CD4-positive, alpha-beta T cell treated with Interleukin-4 for 4 hours (primary cell): ENCODE results near the gene ITGBL1.

Source experiments
- DNase-seq: peaks from one replicate; pipeline ENCODE4 v3.0.0-alpha.2; 2020

ITGBL1 gene, protein sequence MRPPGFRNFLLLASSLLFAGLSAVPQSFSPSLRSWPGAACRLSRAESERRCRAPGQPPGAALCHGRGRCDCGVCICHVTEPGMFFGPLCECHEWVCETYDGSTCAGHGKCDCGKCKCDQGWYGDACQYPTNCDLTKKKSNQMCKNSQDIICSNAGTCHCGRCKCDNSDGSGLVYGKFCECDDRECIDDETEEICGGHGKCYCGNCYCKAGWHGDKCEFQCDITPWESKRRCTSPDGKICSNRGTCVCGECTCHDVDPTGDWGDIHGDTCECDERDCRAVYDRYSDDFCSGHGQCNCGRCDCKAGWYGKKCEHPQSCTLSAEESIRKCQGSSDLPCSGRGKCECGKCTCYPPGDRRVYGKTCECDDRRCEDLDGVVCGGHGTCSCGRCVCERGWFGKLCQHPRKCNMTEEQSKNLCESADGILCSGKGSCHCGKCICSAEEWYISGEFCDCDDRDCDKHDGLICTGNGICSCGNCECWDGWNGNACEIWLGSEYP

DNA sequence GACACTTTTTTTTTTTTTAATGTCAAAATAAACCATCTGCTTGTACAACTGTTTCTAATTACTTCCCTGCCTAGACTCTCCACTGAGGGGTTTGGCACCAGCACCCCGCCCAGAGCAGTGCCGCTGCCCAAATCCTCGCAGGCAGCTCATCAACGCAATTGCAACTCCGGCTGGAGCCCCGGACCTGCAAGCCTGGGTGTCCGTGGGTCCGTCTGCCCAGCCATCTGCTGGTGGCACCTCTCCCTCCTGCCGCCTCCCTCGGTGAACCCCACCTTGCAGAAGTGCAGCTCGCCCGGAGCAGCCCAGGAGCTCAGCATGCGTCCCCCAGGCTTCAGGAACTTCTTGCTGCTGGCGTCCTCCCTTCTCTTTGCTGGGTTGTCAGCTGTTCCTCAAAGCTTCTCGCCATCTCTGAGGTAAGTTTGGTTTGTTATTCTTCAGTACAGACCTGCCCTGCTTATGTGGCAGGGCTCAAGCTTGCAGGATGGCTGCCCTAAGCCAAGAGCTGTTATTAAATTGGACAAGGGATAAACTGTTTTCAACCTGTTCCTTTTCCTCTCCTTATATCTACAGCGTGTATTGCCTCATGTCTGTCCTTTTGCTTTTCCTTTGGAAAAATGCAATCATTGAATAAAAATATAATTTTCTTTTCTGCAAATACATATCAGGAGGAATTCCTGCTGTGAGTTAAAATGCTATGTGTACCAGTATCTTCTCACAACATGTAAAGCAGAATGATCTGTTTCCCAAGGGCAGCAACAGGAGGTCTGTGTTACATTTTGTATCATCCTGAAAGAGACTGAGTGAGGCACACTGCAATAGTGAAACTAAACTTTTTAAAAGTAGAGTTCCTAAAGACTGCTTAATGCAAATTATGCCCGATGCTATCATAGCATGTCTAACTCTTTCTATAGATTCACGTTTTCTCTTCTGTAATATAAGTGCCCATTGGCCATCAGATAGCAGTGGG lies at the start of gene ITGBL1:
ITGBL1 (plus strand) TSS at position 157 of the 967 bp plus-strand sequence; CDS start at position 316, 159 bp downstream.
- DNase-seq: no peak

DNA sequence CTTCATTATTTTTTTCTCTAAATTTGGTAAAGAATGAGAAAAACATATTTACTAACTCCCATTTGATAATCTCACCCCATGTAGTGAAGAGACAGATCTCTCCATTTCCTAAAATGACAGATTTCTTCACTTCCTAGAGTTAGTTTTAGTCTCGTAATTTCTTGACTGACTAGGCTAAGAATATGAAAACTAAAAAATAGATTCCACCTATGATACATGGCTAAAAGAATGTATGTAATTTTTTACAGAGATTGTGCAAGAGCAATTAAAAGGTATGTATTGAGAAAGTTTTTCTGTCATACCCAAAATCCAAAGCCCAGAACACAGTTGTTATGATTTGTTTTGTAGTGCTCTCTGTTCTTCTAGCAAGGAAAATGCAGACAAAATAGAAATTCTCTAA lies 45.7 kb upstream of the ITGBL1 start:
- no peak for DNase-seq

DNA sequence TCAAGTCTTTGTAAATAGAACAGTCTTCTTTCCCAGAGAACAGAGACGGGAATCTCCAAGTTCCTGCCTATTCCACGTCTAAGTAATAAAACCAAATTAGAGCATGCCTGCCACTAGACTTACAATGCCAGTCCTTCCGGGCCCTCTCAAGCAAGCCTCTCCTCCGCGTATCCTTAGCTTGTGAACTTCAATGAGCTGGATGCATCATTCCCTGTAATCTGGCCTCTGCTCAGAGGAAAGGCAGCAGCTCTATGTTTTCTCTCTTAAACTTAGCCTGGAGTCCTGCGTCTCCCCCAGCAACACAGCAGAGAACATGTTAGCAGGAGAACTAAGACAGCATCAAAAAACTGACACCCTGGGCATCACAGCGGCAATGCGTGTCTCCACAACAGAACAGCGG lies 44.3 kb upstream of the ITGBL1 start:
- DNase-seq: no peak

- DNase-seq: no peak
Measured at GRCh38 chr13:101408992-101409656, 43.4 kb upstream of the ITGBL1 start.

DNA sequence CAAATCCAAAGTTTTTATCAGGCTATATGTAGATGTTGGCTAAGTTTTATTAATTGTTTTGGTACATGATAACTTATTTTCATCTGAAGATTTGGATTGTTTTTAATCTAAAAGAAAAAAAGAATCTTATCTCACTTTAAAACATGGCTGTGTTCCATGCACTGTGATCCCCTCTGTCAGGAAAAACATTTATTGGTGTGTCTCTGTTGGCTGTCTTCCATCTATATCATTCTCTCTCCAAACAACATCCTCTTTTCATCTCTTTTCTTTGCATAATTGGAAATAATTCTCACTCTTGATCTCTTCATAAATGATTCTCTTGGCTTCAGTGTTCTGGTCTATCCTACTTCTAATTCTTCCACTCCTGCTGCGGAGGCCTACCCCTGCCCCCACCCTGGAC lies 40.4 kb upstream of the ITGBL1 start:
- no peak for DNase-seq

DNA sequence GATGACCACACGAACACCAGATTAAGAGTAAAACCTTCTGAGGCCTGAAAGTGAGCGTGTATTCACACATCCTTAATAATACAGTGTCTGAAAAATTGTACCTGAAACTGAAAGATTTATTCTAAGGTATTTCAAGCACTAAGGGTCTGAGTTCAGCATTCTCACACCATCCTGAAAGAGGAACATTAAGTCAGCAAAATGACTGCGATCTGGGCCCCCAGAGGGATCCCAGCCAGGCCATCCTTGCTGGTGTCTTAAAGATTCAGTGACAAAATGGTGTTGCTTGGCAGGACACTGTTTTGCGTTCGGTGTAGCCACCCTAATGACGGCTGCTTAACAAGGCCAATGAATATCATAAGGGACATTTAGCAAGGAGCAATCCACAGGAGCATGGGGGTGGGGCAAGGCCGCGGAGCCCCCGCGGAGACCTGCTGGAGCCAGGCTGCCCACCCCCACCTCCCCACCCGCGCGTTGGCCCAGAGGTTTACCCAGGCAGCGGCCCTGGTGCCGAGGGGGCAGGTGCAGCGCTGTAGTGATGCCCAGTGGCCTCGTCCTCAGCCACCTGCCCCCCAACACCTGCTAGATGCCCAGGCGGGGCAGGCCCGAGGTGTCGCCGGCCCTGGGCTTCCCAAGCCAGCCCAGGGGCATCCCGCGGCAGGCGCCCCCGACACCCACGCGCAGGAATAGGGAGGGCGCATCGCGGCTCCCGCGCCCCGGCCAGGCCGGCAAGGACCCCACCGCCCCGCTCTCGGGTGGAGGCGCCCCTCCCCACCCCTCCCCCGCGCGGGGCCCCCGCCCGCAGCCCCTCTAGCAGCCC lies 36.9 kb upstream of the ITGBL1 start:
- no peak for DNase-seq

GRCh38 chr13:101416181-101417042 lies 36.1 kb upstream of the ITGBL1 start, which contains the start of gene NALCN:
Gene NALCN, minus strand, starts transcription at chr13:101416508. Its CDS starts 17,382 bp downstream, at chr13:101399126.
- no peak for DNase-seq

DNA sequence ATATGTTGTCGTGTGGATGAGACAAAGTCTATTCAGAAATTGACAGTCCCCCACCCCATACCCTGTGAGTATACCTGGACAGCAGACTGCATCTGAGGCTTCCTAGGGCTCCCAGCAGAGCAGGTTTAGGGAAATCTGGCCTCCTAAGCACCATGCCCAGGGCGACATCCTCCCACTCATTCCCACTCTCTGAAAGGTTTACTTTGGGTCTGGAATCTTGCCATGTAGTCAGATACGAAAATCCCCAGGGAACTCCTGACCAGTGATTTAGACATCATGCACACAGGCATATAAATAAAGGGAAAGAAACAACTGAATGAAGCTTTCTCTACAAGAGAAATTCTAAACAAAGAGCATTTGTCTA lies 35.5 kb upstream of the ITGBL1 start:
- no peak for DNase-seq

DNA sequence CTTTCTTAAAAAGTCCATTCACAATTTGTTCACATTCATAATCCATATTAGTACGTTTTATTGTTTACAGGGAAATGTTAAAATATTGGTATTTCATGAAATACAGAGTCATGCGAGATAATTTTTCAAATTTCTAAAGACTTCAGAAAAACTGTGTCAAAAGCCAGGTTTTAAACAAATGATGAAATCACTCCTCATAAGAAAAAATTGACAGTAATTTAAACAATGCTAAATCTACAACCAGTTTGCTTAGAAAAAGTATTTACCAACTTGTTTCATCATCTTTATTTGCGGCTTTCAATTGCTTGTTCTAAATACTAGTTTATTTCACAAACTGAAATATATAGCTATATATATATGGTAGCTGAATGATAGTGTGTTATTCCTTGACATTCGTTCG lies 35.0 kb upstream of the ITGBL1 start:
- DNase-seq: no peak

DNA sequence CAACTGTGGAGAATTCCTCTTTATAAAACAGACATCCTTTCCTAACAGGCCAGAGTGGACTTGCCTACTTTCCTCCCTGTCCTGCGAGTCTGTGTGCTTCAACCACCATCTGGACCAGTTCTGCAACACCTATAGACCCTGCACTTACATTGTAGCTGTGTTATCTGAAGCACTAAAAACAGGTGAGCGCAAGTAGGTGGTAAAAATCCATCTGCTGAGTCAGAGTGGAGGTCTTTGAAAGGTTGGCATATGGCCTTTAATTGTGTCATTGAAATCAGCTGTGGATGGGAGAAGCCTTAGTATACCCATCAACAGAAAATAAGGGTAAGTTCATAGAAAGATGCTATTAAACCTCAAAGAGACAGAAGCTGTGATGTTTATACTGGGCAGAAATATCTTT lies 28.6 kb upstream of the ITGBL1 start:
- DNase-seq: no peak

DNA sequence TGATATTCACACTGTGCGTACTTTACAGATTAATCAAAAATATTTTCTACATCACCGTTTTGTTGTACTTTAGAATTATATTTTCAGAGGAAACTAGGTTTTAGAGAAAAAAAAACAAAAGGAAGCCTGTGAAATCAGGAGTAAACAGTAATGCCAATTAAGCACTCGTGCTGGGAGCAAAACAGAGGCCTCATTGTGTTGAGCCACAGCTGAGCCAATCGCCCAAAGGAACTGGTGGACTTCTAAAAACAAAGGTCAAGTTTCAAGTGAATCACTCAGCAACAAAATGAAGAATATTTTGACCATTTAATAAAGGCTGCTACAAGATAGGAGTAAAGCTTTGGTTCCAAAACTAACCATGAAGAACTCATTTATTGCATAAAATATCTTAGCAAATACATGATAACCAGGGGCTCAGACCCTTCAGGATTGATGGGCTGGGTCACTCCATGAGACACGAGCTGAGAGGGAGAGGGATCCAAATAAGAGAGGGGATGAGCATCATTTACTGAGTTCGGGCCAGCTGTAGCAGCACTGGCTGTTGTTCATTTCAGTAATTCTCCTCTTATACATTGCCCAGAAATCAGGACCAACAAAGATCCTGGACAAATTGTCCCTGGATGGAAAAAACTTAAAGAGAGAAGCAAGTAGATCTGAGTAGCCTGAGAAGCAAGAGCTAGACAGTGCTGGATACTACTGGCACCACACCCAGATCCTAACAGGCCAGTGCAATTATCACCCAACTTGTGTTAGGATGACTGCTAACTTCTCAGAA lies 27.9 kb upstream of the ITGBL1 start:
- DNase-seq: no peak

- no peak for DNase-seq
Measured at GRCh38 chr13:101425156-101425471, 27.4 kb upstream of the ITGBL1 start.

- DNase-seq: no peak
Measured at GRCh38 chr13:101425623-101426022, 26.9 kb upstream of the ITGBL1 start.

DNA sequence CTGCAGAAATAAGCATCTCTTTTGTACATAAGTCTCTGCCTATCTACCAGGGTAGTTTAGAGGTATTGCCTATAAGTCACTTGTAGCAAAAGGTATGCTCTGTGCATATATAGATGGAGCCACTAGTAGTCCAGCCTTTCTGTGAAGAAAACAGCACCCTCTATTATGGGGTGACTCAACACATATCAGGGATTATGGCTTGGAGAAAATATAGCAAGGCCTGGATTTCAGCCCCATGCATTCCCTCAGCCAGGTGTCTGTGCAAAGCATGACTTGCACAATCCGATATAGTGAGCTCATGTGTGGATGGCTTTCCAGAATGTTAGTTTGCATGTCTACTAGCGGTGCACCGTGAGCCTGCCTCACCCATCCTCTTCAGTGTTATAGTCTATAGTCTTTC lies 22.7 kb upstream of the ITGBL1 start:
- DNase-seq: no peak

DNA sequence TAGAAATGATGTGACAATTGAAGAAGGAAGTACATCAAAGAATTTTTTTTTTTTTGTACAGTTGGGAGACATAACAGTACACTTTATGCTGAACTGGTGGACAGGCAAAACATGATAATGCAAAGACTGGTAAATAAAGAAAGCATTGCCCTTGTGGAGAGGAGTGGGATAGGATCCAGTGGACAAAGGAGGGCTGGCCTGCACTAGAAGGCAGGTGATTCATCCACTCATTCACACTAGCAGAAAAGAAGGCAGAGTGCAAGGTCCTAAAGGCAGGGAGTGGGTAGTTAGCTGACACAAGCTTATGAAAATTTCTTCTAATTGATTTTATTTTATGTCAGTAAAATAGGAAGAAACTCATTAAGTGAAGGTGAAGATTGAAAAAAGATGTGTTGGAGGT lies 18.6 kb upstream of the ITGBL1 start:
- DNase-seq: no peak

DNA sequence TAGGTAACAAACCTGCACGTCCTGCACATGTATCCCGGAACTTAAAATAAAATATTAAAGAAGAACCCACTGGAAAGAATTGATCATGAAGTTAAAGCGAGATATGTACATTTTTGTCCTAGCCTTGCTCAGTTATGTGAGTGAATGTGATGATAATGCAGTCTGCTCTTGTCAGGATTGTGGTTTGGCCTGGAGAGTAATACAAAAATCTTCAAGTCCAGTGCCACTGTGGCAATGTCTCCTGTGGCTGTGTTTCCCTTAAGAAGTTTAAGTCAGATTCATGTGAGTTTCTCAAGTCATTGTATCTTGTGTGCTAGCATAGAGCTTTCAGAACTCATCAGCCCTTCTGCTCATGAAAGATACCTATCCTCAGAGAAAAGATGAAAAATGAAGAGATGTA lies 18.0 kb upstream of the ITGBL1 start:
- DNase-seq: no peak

DNA sequence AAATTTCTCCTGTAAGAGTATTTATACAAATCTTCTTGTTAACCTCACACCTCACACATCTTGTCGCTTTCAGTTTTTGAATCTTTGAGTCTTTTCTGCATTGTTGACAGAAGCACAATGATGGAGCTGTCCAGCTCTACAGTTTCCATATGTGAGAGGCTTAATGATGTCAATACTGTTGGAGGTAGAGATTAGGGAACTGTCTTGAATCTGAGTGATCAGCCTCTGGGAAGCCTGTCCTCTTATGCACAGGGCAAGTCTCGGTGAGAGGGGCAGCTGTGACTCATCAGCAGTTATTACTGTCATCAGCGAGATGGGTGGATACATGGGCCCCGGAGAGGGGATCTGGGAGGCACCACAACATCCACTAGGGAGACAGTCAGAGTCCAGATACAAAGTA lies 4.6 kb upstream of the ITGBL1 start:
- DNase-seq: no peak

DNA sequence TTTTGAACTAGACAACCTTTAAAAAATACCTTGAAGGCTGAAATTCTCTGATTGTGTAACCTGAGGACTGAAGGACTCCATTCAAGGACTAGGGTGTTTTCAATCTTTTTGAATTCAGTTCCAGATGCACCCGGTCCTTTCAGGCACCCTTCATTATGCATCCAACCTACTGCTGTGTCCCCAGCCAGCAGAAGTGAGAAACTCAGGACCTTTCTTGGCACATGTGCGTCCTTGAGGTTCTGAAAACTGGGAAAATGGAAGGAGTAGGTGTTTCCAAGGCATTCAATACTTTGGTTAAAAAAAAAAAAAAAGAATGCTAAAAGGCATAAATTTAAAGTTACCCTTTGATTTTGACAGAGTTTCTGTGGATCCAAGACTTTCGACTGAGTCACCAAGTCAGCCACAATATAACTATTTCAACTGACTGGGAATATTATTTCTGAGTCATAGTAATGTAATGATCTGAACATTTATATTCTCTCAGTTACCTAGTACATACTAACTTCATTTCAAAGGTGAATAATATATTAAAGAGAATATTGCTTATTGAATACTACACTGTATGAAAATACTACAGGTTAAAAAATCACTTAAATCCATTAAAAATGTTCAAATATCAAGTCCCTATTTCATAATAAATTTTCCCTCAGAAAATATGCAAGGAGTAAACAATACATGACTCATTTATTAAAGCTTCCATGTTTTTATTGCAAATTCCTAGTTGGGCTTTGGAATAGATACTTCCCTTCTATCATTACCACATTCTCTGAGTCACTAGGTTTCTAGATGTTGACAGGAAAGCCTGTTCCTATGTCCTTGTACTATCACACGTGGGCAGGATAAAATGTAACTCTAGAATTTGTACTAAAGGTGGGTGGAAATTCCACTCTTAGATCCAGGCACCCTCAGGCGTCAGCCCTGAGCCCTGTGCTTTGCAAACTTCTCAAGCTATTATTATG lies 2.4 kb upstream of the ITGBL1 start:
- DNase-seq: no peak

- no peak for DNase-seq
Measured at GRCh38 chr13:101450749-101451130, 1.7 kb upstream of the ITGBL1 start.
